Measurements from ENCODE around the gene CCDC85A. TPM values are rescaled to one million over a fixed set of nuclear protein-coding genes. Genes with fewer than 3 reads are reported as not detected.

The CCDC85A gene
- total RNA-seq, 1 donor from 2014 or later = 4.3 TPM

DNA sequence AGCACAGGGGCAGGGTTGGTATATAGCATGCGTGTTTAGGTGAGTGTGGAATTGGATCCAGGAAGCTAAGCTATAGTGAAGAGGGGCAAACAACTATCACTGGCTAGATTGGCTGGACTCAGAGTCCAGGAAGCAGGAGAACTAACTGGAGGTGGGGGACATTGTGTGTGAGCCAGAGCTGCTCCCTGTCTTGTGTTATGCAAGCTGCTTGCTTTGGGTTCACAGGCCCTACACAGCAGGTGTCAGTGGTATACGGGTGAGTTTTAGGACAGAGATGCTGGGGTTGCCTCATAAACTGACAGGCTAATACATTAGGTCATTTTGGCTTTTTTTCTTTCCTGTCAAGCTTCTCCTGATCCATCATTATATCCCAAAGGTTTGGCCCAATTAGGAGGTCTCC lies 87.5 kb downstream of the CCDC85A start:
- no peak for DNase-seq
- ATAC-seq (ENCODE audit: poor library complexity) = no peak
- intact Hi-C loops (cut with DNase I) = no loop called here

DNA sequence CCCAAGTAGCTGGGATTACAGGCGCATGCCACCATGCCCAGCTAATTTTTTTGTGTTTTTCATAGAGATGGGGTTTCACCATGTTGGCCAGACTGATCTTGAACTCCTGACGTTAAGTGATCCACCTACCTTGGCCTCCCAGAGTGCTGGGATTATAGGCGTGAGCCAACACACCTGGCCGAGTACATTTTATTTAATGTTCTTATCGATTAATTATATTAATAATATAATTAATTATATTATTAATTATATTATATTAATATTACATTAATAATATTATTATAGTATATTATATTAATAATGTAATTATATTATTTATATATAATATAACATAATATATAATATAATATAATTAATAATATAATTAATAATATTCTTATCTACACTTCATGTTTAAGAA lies 101.4 kb downstream of the CCDC85A start:
- ATAC-seq (ENCODE audit: poor library complexity) (no peak), DNase-seq (no peak)
- intact Hi-C loops (cut with DNase I) = no loop called here

GRCh38 chr2:56286936-56287335 lies 103.1 kb downstream of the CCDC85A start:
- ATAC-seq (ENCODE audit: poor library complexity) = no peak
- DNase-seq = no peak
- intact Hi-C loops (cut with DNase I) = no loop called here

DNA sequence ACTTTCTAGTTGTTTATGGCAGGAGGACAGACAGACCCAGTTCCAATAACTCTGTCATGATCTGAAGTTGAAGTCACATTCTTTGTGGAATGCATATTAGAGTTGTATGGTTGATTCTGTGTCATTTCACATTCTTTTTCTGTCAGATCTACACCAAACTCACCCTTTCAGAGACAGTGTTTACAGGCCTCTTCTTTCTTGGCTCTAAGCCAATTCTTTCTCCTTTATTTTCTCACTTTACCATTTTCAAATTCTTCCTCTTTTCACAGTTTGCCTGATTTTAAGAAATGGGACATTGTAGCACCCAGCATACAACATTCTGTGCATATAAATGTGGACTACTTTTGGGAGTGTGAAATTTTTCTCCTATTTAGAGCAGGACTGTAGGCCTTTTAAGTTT lies 103.7 kb downstream of the CCDC85A start:
- no peak for ATAC-seq (ENCODE audit: poor library complexity)
- intact Hi-C loops (cut with DNase I) = no loop called here
- DNase-seq = no peak

- no peak for ATAC-seq (ENCODE audit: poor library complexity)
- no peak for DNase-seq
- intact Hi-C loops (cut with DNase I) = no loop called here
Measured at GRCh38 chr2:56287974-56288373, 104.2 kb downstream of the CCDC85A start.

DNA sequence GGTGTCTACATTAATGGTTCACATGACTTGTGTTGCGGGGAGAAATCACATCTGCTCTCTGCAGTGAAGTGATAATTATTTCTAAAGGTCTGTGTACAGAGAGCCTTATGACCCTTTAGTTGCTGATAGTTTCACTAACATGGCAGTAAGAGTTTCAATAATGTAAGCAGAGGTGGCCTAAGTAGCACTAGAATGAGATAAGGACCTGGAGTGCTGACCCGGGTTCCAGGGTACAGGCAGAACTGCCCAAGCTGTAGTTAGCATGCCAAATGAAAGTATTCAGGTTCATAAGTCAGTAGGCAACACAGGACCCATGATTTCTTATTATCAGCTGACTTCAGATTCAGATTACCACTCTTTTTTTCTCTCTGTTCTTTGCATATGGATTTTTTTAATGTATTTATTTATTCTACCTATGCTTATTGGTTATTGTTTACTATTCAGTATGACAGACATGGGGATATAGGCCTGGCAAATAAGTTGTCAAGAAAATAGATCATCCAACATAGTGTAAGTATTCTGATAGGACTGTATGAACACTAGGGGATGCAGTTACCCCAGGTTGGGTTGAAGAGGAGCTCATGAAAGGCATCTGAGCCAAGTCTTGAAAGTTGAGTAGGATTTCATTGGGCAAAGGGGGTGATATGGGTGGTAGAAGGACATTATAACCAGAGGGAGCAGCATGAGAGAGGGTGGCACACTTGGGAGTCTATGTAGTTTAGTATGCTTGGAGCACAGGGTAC lies 105.2 kb downstream of the CCDC85A start:
- intact Hi-C loops (cut with DNase I) = no loop called here
- ATAC-seq (ENCODE audit: poor library complexity) = no peak
- DNase-seq = no peak

- ATAC-seq (ENCODE audit: poor library complexity) (no peak), DNase-seq (no peak)
- intact Hi-C loops (cut with DNase I) = no loop called here
Measured at GRCh38 chr2:56291711-56292110, 107.9 kb downstream of the CCDC85A start.

DNA sequence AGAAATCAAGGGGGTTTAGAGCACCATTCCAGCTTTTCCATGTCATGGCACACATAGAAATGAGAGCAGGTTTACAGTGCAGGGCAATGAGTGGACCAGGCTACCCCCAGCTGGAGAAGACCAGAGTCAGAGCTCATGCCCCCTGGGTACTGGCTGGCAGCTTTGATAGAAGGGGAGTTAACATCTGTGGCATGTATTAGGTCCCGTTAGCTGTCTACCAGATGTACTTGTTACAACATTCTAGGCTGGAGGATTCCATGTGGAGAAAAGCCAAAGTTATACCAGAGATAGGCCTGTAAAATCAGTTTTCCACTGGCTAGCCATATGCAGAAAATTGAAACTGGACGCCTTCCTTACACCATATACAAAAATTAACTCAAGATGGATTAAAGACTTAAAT lies 109.2 kb downstream of the CCDC85A start:
- ATAC-seq (ENCODE audit: poor library complexity) (no peak), DNase-seq (no peak)
- intact Hi-C loops (cut with DNase I) = no loop called here

DNA sequence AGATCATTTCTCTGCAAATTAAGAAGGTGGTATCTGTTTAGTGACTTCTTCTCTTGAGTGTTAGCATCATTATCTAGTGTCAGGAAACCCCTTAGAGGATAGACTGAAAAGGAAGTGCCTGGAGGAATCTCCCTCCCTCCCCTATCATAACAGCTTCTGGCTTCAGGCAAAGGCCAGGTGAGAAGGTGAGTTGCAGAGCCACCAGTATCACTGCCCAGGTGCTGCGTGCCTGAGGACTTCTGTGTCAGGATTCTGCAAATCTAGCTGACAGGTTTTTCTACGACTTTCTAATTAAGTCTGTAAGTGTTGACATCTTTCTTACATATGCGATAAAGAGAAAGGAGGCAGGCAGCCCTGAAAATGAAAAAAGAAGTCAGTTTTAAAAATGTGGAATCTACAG lies 111.9 kb downstream of the CCDC85A start:
- intact Hi-C loops (cut with DNase I) = no loop called here
- ATAC-seq (ENCODE audit: poor library complexity) = no peak
- DNase-seq = no peak

DNA sequence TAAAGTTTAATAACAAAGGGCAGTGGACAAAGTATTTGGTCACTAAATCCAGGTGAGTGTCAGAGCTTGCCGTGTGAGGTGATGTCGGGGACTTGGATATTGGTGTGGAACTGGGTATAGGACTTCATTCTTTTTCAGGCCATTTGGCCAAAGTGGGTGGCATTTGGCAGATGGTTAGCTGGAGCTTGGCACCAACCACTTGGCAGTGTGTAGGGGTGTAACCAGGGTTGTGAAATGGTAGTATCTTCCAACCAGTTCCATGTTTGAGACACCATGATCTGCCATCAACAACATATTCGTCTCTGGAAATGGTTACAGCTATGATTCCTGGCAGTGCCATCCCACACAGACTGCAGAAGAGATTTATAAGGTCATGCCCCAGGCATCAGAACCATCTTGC lies 113.9 kb downstream of the CCDC85A start:
- intact Hi-C loops (cut with DNase I) = no loop called here
- ATAC-seq (ENCODE audit: poor library complexity) = no peak
- DNase-seq = no peak

- intact Hi-C loops (cut with DNase I) = no loop called here
- DNase-seq = no peak
- no peak for ATAC-seq (ENCODE audit: poor library complexity)
Measured at GRCh38 chr2:56299171-56299691, 115.4 kb downstream of the CCDC85A start.

DNA sequence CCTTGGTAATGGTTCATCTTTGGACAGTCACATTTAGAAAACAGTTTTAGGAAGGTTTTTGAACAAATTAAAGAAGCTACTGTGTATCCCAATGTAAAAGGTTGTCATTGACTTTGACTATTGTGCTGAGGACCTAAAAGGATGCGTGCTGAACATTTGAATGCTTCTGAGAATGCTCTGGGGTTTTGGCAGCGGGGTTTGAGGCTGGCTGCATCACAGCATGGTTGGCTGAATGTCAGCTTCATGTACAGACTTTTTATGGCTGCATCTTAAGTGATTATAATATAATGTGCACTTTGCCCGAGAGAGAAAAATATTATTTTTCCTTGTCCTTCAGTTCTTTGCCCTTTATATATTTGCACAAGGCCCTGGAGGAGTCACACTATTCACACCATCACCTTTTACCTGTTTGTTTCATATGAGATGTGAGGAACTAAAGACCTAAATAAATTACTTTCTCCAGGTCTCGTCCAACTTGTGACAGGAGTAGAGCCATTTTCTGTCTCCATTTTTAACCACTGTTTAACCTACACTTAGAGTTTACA lies 125.9 kb downstream of the CCDC85A start:
- ATAC-seq (ENCODE audit: poor library complexity) = no peak
- intact Hi-C loops (cut with DNase I) = no loop called here
- DNase-seq = no peak

- ATAC-seq (ENCODE audit: poor library complexity) (no peak), DNase-seq (no peak)
- intact Hi-C loops (cut with DNase I) = no loop called here
Measured at GRCh38 chr2:56313500-56313921, 129.7 kb downstream of the CCDC85A start.

DNA sequence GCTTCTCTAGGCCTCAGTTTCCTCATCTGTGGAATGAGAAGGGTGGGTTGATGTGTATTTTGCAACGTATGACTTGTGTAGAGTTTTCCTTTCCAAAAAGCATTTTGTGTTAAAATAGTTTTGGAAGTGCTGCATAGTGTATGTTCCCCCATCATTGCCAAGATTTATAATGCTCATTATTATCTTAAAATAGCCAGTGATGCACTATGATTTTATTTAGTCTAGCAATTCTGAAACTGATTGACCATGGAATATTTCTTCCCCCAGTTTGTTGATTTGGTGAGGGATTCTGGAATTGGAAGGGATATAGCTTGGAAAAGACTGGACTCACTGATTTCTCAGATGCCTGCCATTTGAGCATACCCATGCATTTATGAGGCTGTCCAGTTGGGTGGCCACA lies 130.6 kb downstream of the CCDC85A start:
- ATAC-seq (ENCODE audit: poor library complexity) = no peak
- DNase-seq = no peak
- intact Hi-C loops (cut with DNase I) = no loop called here

DNA sequence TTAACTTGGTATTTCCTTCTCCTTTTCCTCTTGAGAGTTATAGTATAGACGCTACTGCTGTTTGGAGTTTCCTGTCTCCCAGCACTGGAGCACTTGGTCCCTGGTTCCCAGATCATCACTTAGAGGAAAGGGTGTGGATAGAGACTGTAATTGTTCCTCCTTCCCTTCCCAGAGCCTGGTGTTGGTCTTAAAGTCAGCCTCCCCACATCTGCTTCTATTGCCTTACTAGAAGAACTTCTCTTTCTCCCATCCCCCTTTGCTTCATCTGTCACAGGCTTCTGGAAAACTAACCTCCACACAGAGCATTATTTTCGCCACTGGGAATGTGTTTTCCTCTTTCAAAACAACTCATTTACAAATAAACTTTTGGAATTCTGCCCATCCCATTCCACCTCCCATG lies 131.0 kb downstream of the CCDC85A start:
- intact Hi-C loops (cut with DNase I) = no loop called here
- DNase-seq (no peak), ATAC-seq (ENCODE audit: poor library complexity) (peak; percentile 60)

- DNase-seq = no peak
- ATAC-seq (ENCODE audit: poor library complexity) = no peak
- intact Hi-C loops (cut with DNase I) = no loop called here
Measured at GRCh38 chr2:56315376-56315775, 131.6 kb downstream of the CCDC85A start.

- intact Hi-C loops (cut with DNase I) = no loop called here
- no peak for DNase-seq
- ATAC-seq (ENCODE audit: poor library complexity) = no peak
Measured at GRCh38 chr2:56316011-56316410, 132.2 kb downstream of the CCDC85A start.

GRCh38 chr2:56318147-56318546 lies 134.4 kb downstream of the CCDC85A start:
- ATAC-seq (ENCODE audit: poor library complexity) (no peak), DNase-seq (no peak)
- intact Hi-C loops (cut with DNase I) = no loop called here

GRCh38 chr2:56325661-56326345 lies 142.0 kb downstream of the CCDC85A start:
- ATAC-seq (ENCODE audit: poor library complexity) = peak; percentile 77
- DNase-seq = no peak
- intact Hi-C loops (cut with DNase I) = no loop called here

GRCh38 chr2:56326346-56326741 lies 142.6 kb downstream of the CCDC85A start:
- ATAC-seq (ENCODE audit: poor library complexity) (peak; percentile 91), DNase-seq (no peak)
- intact Hi-C loops (cut with DNase I) = no loop called here
